Activated CD4-positive, alpha-beta T cell treated with anti-CD3 and anti-CD28 coated beads for 36 hours (primary cell): ENCODE data around the gene LINC00632. TPM values are rescaled to one million over a fixed set of nuclear protein-coding genes. Genes with fewer than 3 reads are reported as not detected.

Experiments
- ATAC-seq: fragments of 200-7000 bp; cut with Tn5 transposase; one replicate; pipeline ENCODE4 v1.10.0; 2021; ENCODE audit warnings: mild to moderate bottlenecking, moderate library complexity
- CTCF ChIA-PET: fragments of 350-600 bp; sonication (Branson Sonifier 250); formaldehyde crosslinking; loops from one replicate; lab custom pipeline; 2021; ENCODE audit warnings: antibody characterized with exemption; lab: Charles Lee
- POLR2A ChIA-PET: fragments of 350-600 bp; sonication (Branson Sonifier 250); formaldehyde crosslinking; loops from one replicate; lab custom pipeline; 2021; ENCODE audit warnings: antibody characterized with exemption, inconsistent platforms; lab: Charles Lee
- DNase-seq: peaks from one replicate; pipeline ENCODE4 v3.0.0-alpha.2; 2020
- H3K27ac Mint-ChIP-seq: one replicate; pipeline ENCODE4 v1.8.0; 2021; ENCODE audit warnings: mixed read lengths
- H3K27me3 Mint-ChIP-seq: one replicate; pipeline ENCODE4 v1.8.0; 2021; ENCODE audit warnings: mixed read lengths
- H3K36me3 Mint-ChIP-seq: one replicate; pipeline ENCODE4 v1.8.0; 2021; ENCODE audit warnings: low read depth, mixed read lengths
- H3K4me1 Mint-ChIP-seq: one replicate; pipeline ENCODE4 v1.8.0; 2021; ENCODE audit warnings: mixed read lengths
- H3K4me3 Mint-ChIP-seq: one replicate; pipeline ENCODE4 v1.8.0; 2021; ENCODE audit warnings: mild to moderate bottlenecking, moderate library complexity, mixed read lengths
- H3K9me3 Mint-ChIP-seq: one replicate; pipeline ENCODE4 v1.8.0; 2021; ENCODE audit warnings: low read depth, mixed read lengths
- intact Hi-C, 2 experiments: fragments of 100-400 bp; cut with DNase I in 1 of 2; cut with micrococcal nuclease in 1 of 2; formaldehyde crosslinking; loops; one replicate each; pipeline versions ENCODE4 v1.14.2 to v1.15.1; 2022 to 2024; cut with DNase I, micrococcal nuclease
- total RNA-seq, 2 experiments: library from RNA; stranded (reverse); gene quantifications; one replicate each; pipeline ENCODE4 v1.2.3, GENCODE V29; 2021

Gene LINC00632
- total RNA-seq, 2 experiments from 2014 or later: 0.62 to 1.3 TPM

DNA sequence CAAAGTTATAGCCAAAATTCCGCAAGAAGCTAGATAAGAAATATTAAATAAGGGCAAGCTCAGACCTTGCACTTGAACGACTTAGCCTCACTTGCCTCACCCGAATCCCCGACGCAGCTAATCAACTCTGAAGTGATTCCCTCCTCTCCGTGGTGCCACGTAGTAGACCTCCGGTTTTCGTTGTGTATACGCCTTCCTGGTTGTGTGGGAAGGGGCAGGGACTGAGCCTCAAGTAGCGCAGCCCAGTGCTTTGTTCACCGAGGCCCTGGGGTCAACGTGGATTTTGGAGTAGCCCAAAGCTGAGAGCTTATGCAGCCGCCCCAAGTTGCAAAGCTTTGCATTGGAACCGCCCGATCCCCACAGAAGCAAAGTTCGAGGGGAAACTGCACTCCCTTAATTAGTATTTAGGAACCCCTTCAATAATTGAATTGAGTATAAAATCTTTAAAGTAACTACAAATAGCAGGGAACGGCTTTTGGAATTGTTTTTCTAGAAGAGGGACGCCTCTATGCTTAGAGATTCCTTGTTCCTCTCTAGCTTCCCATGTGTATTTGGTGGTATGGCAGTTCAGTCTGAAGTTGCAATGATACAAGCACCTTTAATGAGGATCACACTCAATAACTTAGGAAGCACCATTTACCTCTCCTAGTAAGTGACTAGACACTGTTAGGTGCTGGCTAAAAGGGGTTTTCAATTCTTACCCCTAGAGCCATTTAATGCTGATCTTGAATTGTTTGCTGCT, 55.7 kb downstream of the LINC00632 start:
- CTCF ChIA-PET: interaction anchor here (0.6 to 1.7 kb wide), 7 partner anchors 10 to 516 kb away, joined by 3 to 6 read pairs (median 4); no protein-coding TSS in a partner anchor
- Mint-ChIP-seq H3K9me3 (no peaks in the 10 kb centered on the region), H3K36me3 (no peaks in the 10 kb centered on the region), H3K27ac (no peak overlapping the region), H3K27me3 (peaks cover 6% of the 10 kb centered on the region), H3K4me1 (peaks cover 12% of the 10 kb centered on the region), H3K4me3 (peak overlapping the region; percentile 49)
- POLR2A ChIA-PET: no interaction called here
- intact Hi-C loops: loop anchor here (5.0 to 10.0 kb wide), 2 partner anchors 152 to 510 kb away; no protein-coding TSS in a partner anchor
- DNase-seq: no peak
- ATAC-seq: peak; percentile 30

GRCh38 chrX:140766024-140766611, 56.6 kb downstream of the LINC00632 start:
- no peak for ATAC-seq
- H3K9me3 Mint-ChIP-seq: no peaks in the 10 kb centered on the region
- DNase-seq: peak; percentile 62
- H3K27ac Mint-ChIP-seq: no peak overlapping the region
- intact Hi-C loops: loop anchor here (2.0 to 10.0 kb wide), 3 partner anchors 151 to 513 kb away; no protein-coding TSS in a partner anchor
- H3K4me1 Mint-ChIP-seq: peaks cover 12% of the 10 kb centered on the region
- no peaks in the 10 kb centered on the region for H3K36me3 Mint-ChIP-seq
- CTCF ChIA-PET: interaction anchor here (0.6 to 1.7 kb wide), 8 partner anchors 11 to 1505 kb away, joined by 3 to 6 read pairs (median 4); no protein-coding TSS in a partner anchor
- H3K27me3 Mint-ChIP-seq: peaks cover 6% of the 10 kb centered on the region
- POLR2A ChIA-PET: no interaction called here
- peak overlapping the region; percentile 17 for H3K4me3 Mint-ChIP-seq

DNA sequence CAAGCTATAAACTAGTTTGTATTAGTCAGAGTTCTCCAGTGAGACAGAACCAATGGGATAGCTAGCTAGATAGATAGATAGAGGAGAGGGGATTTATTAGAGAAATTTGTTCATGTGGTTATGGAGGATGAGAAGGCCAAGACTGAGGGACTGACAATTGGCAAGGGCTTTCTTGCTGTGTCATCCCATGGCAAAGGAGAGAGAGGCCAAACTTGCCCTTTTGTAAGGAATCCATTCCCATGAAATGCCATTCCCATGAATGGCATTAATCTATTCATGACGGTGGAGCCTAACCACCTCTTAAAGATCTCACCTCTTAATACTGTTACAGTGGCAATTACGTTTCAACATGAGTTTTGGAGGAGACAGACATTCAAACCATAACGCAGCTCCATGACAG, 58.1 kb downstream of the LINC00632 start:
- H3K36me3 Mint-ChIP-seq: no peaks in the 10 kb centered on the region

GRCh38 chrX:140775211-140775610, 65.7 kb downstream of the LINC00632 start:
- Mint-ChIP-seq H3K4me1 (no peaks in the 10 kb centered on the region), H3K36me3 (no peaks in the 10 kb centered on the region), H3K4me3 (no peak overlapping the region), H3K9me3 (no peaks in the 10 kb centered on the region), H3K27ac (no peak overlapping the region), H3K27me3 (no peaks in the 10 kb centered on the region)
- intact Hi-C loops: no loop called here
- ChIA-PET CTCF (no interaction called here), POLR2A (no interaction called here)
- no peak for DNase-seq
- no peak for ATAC-seq

More for the DNA sequence above, 58.1 kb downstream of the LINC00632 start:
- ChIA-PET POLR2A (no interaction called here), CTCF (no interaction called here)
- intact Hi-C loops: loop anchor here (2.0 to 10.0 kb wide), 3 partner anchors 150 to 511 kb away; no protein-coding TSS in a partner anchor
- Mint-ChIP-seq H3K27ac (no peak overlapping the region), H3K9me3 (no peaks in the 10 kb centered on the region), H3K4me1 (peaks cover 10% of the 10 kb centered on the region), H3K4me3 (no peak overlapping the region), H3K27me3 (peaks cover 4% of the 10 kb centered on the region)
- DNase-seq: no peak
- no peak for ATAC-seq

DNA sequence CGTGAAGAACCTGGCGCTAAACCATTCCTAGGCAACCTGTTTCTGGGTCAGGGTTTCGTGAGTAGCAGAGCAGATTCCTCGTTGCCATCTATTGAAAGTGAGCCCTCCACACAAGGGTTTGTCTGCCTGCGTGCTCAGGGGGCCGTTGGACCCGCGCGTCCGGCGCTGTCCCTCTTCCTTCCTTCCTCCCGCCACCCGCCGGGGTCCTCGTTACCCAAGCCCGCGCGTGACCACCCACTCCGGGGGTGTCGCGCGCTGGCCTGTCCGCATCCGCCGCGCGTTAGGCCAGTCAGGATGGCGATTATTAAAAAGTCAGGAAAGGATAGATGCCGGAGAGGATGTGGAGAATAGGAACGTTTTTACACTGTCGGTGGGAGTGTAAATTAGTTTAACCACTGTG, 66.8 kb downstream of the LINC00632 start:
- ChIA-PET CTCF (no interaction called here), POLR2A (no interaction called here)
- no peaks in the 10 kb centered on the region for H3K27me3 Mint-ChIP-seq
- DNase-seq (no peak), ATAC-seq (no peak)
- no peaks in the 10 kb centered on the region for H3K4me1 Mint-ChIP-seq
- H3K9me3 Mint-ChIP-seq: no peaks in the 10 kb centered on the region
- intact Hi-C loops: no loop called here
- no peak overlapping the region for H3K27ac Mint-ChIP-seq
- H3K4me3 Mint-ChIP-seq: no peak overlapping the region
- H3K36me3 Mint-ChIP-seq: no peaks in the 10 kb centered on the region

GRCh38 chrX:140794642-140795041, 85.1 kb downstream of the LINC00632 start:
- ChIA-PET CTCF (no interaction called here), POLR2A (no interaction called here)
- Mint-ChIP-seq H3K36me3 (no peaks in the 10 kb centered on the region), H3K4me3 (no peak overlapping the region), H3K27ac (no peak overlapping the region), H3K27me3 (no peaks in the 10 kb centered on the region), H3K9me3 (no peaks in the 10 kb centered on the region), H3K4me1 (no peaks in the 10 kb centered on the region)
- DNase-seq: no peak
- no peak for ATAC-seq
- intact Hi-C loops: no loop called here

DNA sequence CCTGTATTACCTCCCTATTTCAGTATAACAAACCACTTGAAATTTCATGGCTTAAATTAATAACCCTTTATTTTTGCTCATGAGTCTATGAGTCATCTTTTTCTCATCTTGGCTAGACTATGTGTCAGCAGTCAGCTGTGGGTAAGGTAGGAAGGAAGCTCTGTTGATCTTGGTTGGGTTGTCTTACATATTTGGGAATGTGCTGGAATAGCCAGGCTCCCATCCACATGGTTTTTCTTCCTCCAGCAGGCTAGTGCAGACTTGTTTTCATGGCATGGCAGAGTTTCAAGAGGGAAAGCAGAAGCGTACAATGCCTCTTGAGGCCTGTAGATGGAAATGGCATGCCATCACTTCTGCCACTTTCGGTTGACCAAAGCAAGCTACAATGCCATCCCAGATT, 89.7 kb downstream of the LINC00632 start:
- Mint-ChIP-seq H3K27me3 (no peaks in the 10 kb centered on the region), H3K36me3 (no peaks in the 10 kb centered on the region), H3K27ac (no peak overlapping the region), H3K9me3 (no peaks in the 10 kb centered on the region), H3K4me3 (no peak overlapping the region), H3K4me1 (no peaks in the 10 kb centered on the region)
- DNase-seq (no peak), ATAC-seq (no peak)
- CTCF ChIA-PET: no interaction called here
- POLR2A ChIA-PET: no interaction called here
- intact Hi-C loops: no loop called here

DNA sequence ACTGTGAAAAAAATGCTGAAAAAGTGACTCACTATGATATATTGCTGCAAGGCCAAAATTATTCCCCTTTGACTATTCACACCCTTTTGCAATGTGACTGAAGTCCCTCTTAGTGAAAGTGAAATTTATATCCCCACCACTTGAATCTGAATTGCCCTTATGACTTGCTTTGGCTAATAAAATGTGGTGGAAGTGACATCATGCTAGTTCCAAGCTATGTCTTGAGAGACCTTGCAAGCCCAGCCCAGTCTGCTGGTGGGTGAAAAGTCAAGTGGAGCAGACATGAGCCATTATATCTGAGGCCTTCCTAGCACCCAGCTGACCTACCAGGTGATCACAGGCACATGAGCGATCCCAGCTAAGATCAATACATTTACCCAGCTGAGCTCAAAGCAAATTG, 94.7 kb downstream of the LINC00632 start:
- no peak for DNase-seq
- H3K27me3 Mint-ChIP-seq: no peaks in the 10 kb centered on the region
- no peaks in the 10 kb centered on the region for H3K9me3 Mint-ChIP-seq
- no peaks in the 10 kb centered on the region for H3K4me1 Mint-ChIP-seq
- H3K27ac Mint-ChIP-seq: no peak overlapping the region
- H3K4me3 Mint-ChIP-seq: no peak overlapping the region
- H3K36me3 Mint-ChIP-seq: no peaks in the 10 kb centered on the region
- ATAC-seq: no peak
- ChIA-PET CTCF (no interaction called here), POLR2A (no interaction called here)
- intact Hi-C loops: no loop called here

- Mint-ChIP-seq H3K4me1 (no peaks in the 10 kb centered on the region), H3K27me3 (peaks cover 2% of the 10 kb centered on the region), H3K9me3 (peaks cover 9% of the 10 kb centered on the region), H3K4me3 (no peak overlapping the region), H3K36me3 (no peaks in the 10 kb centered on the region), H3K27ac (no peak overlapping the region)
- DNase-seq (no peak), ATAC-seq (no peak)
- CTCF ChIA-PET: no interaction called here
- POLR2A ChIA-PET: no interaction called here
- intact Hi-C loops: loop anchor here in 1 of 2 experiments (5.0 kb wide), 1 partner anchor 461 kb away; no protein-coding TSS in a partner anchor
Observed at GRCh38 chrX:140815868-140816267, 106.3 kb downstream of the LINC00632 start.

DNA sequence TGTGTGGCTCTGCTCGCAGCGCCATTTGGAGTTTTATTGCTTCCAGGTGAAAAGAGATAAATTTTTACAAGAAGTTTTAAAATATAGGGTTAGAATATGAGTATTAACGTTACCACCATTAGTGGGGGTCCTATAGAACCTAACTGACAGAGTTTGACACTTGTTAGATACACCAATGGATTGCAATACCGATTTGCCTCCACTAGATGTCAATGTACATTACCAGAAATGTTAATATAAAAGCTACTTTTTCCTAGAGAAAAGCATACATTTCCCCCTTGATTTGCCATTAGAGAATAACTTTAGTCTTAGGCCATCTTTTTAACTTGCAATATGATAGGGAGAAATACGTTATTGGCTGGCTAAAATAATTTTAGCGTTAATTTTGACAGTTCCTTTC, 108.4 kb downstream of the LINC00632 start:
- DNase-seq (no peak), ATAC-seq (no peak)
- ChIA-PET CTCF (interaction anchor here (1.3 to 1.5 kb wide), 2 partner anchors 14 to 101 kb away, joined by 3 to 4 read pairs; no protein-coding TSS in a partner anchor), POLR2A (no interaction called here)
- Mint-ChIP-seq H3K9me3 (peaks cover 3% of the 10 kb centered on the region), H3K4me1 (peaks cover 8% of the 10 kb centered on the region), H3K4me3 (no peak overlapping the region), H3K27ac (no peak overlapping the region), H3K36me3 (no peaks in the 10 kb centered on the region), H3K27me3 (peaks cover 2% of the 10 kb centered on the region)
- intact Hi-C loops: loop anchor here in 1 of 2 experiments (5.0 kb wide), 1 partner anchor 459 kb away; no protein-coding TSS in a partner anchor

GRCh38 chrX:140821280-140821679, 111.7 kb downstream of the LINC00632 start:
- ChIA-PET CTCF (no interaction called here), POLR2A (no interaction called here)

DNA sequence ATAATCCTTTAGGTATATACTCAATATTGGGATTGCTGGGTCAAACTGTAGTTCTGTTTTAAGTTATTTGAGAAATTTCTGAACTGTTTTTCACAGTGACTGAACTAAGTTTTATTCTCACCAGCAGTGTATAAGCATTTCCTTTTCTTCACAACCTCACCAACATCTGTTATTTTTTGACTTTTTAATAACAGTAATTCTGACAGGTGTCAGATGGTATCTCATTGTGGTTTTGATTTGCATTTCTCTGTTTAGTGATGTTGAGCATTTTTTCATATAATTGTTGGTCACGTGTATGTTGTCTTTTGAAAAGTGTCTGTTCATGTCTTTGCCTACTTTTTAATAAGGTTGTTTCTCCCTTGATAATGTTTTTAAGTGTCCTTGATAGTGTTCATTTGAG, 112.6 kb downstream of the LINC00632 start:
- H3K27me3 Mint-ChIP-seq: no peaks in the 10 kb centered on the region
- ATAC-seq (no peak), DNase-seq (no peak)
- POLR2A ChIA-PET: no interaction called here
- H3K4me1 Mint-ChIP-seq: peaks cover 8% of the 10 kb centered on the region
- H3K27ac Mint-ChIP-seq: no peak overlapping the region
- intact Hi-C loops: no loop called here
- no peaks in the 10 kb centered on the region for H3K36me3 Mint-ChIP-seq
- H3K4me3 Mint-ChIP-seq: no peak overlapping the region
- CTCF ChIA-PET: no interaction called here
- H3K9me3 Mint-ChIP-seq: no peaks in the 10 kb centered on the region

More at GRCh38 chrX:140821280-140821679, 111.7 kb downstream of the LINC00632 start:
- no peak for DNase-seq
- H3K4me3 Mint-ChIP-seq: no peak overlapping the region
- intact Hi-C loops: no loop called here
- H3K27ac Mint-ChIP-seq: no peak overlapping the region
- H3K4me1 Mint-ChIP-seq: peaks cover 8% of the 10 kb centered on the region
- H3K9me3 Mint-ChIP-seq: no peaks in the 10 kb centered on the region
- peaks cover 1% of the 10 kb centered on the region for H3K27me3 Mint-ChIP-seq
- no peaks in the 10 kb centered on the region for H3K36me3 Mint-ChIP-seq
- ATAC-seq: no peak
